NCI-H2227 (cell line): ENCODE measurements around the gene PRKG1.
"Not testable (repeated sequence)": the region's sequence is repeated elsewhere in the genome, so short reads cannot be mapped to it uniquely, and the experiment has no call there.

Source experiments
- DNase-seq: peaks from one replicate; lab custom pipeline; 2025; ENCODE audit not compliant: unreplicated experiment; lab: John Stamatoyannopoulos, UW

PRKG1 gene

DNA sequence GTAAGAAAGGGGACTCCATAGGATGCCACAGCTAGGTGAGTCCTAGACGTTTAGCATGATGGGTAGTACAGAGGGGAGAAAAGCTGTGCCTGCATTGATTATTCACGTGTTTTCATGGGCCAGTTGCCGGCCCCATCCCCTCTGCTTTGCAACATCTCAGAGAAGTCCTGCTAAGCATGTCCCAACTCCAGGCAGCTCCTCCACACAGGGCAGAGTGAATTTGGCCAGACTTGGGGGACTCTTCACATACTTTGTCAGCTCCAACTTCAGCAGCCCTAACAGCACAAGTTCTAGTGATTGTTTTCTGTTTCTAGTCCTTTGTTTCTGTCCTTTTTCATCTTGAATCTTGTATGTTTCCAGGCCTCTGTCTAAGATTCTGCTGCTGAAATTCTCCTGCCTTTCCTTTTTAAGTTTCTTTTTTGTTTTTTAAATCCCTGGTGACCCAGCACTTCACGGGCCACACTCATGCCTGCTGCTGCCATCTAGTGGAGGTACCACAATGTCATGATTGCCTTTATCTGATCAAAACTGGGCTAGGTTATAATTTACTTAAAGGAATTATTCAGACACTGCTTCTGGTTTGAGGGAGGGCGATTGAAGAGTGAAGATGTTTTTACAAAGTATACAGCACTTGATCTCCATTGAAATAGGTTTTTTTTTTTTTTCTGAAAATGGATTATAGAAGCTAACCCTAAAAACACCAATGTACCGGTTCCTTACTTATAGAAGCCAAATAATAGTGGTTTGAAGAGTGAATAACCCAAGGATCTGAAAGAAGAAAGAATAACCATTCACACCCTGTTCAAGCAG lies 348.2 kb downstream of the PRKG1 start:
- DNase-seq, result peak; percentile 8

DNA sequence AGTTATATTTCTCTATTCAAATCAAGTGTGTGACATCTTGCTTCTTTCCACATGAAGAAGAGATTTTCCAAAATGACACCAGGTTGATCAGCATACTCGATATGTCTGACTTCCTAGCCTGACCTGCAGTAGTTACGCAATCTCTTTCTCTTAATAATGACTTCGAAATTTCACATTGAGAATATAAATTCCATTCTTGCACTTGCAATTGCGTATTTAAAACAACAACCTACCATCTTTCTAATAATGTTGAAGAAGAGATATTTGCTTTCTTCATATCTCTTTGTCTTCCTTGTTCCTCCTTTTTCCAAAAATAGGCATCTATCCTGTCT lies 348.8 kb downstream of the PRKG1 start:
- DNase-seq, result no peak

DNA sequence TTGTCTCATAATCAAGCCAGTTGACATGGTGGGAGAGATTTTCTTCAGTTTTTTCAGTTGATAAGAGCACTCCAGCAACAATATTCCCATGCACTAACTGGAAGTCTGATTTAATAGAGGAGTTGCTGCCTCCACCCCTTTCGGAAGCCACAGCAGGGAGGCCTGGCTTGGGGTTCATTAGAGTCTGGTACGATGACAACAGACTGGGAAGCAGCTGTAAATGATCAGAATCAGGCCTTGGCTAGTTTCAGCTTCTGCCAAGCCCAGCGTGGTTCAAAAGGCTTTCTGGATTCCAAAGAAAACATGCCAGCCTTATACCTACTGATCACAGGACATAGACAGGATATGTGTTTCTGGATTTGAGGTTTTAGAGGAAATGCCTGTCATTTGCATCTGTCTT lies 351.1 kb downstream of the PRKG1 start:
- DNase-seq, result no peak

DNA sequence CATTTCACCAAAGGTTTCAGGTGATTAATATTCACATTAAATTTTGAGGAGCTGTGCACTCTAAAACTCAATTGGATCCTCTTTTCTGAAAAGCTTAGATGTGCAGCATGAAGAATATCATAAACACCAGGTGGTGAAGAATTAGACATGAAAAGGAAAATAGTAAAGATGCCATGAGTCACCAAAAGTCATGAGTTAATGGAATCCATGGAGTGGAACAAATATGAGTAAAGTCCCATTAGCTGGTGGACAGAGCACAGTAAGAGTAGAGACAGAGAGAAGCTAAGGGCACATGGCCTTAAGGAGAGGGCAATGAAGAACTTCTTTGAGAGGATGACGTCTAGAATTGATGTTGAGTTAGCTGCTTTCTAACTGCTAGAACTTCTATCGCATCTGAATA lies 353.5 kb downstream of the PRKG1 start:
- DNase-seq, result no peak

DNA sequence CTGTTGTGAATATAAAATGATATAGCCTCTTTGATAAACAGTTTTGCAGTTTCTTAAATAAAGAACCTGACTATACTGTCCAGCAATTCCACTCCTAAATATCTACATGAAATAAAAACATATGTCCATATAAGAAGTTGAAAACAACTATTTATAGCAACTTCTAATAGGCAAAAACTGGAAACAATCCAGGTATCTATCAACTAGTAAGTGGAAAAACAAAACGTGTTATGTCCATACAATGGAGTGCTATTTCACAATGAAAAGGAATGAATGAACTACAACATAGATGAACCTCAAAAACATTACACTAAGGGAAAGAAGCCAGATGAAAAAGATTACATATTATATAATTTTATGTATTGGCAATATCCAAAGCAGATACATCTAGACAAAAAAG lies 356.2 kb downstream of the PRKG1 start:
- DNase-seq, result no peak

DNA sequence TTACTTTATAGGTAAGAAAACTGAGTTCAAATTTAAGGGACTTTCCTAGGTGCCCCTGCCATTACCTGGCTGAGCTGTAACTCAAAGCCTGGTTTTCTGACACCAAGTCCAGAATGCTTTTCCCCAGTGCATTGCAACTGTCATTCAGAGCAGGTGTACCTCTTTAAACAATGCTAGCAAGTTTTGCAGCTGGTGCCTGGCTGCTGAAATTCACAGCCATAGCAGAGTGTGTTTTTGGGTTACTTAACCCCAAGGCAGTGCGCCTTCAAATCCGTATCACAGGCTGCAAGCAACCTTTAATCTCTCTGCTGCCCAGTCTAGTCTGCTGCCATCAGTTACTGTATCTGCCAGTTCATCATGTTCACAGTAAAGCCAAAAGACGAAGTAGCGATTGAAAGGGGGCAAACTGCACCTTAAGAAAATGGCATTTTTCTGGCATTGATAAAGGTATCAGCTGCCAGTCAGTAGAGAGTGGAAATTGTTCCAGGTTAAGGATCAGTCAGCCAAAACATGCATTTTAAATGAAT lies 359.7 kb downstream of the PRKG1 start:
- DNase-seq, result no peak

DNA sequence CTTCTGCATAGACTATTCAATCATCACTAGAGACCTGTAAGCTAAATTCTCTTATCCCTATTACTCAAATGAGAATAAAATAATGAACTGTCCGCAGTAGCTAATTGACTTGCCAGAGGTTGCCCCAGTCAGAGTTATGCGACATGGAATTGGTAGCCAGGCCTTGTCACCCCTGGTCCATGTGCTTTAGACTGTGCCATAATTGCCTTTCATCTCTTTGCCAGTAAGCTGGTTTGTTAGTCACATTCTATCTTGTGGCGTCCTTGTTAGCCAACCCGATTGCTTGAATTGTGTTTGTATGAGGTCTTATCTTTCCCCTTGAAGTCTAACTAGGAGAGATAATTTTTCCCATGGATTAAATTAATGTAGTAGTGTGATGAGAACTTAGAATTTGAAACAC lies 362.5 kb downstream of the PRKG1 start:
- DNase-seq, result no peak

DNA sequence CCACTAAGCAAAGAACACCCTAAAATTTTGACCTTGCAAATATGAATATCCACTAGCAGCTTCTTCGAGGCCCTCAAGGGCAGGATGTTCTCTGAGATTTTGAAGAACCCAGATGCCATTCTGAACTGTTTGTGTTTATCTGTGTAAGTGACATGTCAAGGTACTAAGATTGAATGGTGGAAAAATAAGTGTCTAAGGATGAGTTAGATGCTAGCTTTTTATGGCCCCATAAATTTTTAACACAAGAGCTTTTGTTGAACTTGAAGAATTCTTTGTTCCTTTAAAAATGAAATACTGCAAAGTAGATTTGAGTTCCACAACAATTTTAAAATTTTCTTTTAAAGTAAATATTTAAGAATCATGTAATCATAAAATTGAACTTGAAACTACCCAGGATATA lies 365.4 kb downstream of the PRKG1 start:
- no peak for DNase-seq

DNA sequence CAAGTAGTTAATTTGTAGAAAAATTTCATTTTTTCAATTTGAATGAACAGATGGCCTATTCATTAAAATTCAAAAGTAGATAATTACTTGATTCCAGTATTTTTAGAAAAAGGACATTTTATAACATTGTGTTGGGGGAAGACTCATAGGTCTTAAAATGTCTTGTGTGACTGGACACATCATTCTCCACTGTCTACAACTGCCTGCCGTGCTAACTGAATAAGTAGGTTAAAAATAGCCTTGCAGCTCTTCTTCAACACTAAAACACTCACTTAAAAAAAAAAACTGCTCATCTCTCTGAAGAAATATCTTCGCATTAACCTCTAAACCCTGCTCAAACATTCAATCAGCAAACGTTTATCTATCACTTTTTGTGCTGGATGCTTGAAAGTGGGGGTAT lies 371.3 kb downstream of the PRKG1 start:
- no peak for DNase-seq

DNA sequence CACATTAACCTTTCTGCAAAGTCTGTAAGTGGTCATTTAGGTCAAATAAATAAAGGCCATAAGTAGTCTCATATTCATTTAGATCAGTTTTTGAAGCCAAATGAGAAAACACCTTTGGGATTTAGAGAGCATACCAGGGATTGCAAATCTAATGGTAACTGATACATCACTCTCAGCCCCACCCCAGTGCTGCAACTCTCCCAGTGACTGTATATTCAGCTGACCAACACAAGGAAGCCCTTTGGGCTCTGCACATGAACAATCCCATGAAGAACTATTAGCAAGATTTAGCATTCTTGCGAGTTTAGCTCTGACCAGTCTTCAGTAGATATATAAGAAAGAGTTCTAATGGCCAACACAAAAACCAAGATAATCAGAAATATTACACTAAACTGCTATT lies 372.8 kb downstream of the PRKG1 start:
- no peak for DNase-seq

DNA sequence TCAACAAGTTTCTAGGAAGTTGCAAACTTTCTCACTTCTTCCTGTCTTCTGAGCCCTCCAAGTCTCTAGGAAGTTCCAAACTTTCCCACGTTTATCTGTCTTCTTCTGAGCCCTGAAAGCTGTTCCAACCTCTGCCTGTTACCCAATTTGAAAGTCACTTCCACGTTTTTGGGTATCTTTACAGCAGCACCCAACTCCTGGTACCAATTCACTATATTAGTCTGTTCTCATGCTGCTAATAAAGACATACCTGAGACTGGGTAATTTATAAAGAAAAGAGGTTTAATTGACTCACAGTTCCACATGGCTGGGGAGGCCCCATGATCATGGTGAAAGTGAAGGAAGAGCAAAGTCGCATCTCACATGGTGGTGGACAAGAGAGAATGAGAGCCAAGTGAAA lies 381.5 kb downstream of the PRKG1 start:
- not testable (repeated sequence) for DNase-seq

DNA sequence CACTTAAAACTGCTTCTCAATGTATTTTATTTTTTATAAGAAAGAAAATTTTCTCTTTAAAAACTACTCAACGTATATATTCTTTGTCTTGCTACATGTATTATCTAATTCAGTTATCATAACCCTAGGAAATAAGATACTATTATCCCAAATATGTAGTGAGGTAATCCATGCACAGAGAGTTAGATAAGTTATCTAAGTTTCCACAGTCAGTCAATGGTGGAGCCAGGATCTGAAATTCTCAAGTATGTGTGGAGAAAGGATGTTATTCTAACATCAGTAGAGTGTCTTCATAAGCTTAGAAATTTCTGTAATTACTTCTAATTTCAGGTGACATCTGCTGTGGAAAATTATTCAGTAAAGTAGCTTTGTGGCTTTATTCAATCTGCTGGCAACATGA lies 385.2 kb downstream of the PRKG1 start:
- no peak for DNase-seq

DNA sequence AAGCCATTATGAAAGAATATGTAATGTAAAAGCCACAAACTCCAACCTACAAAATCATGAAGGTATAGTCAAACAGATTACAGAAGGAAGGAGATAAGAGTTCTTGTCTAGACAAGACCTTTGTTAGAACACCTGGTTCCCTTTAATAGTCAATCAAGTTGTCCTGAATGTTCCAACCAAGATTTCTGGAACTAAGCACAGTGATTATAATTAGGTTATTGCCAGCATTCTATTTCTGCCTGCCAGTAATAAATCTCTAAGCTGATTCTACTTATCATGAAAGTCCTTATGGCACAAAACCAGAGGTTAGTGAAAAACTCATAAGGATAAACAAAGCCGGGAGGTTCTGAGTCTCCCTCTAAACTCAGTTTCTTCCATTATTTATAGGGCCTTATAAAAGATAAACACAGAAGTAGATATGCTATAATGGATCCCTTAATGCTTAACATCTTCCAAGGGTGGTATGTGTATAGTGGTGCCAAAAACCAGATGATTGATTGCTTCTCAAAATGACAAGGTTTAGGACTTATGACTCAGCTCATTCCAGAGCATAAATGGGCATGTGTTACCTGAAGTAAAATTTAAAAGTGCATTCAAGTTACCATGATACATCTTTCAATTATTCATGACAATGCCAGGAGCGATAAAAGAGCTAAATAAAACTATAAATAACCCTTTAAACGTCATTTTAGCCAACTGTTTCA lies 387.9 kb downstream of the PRKG1 start:
- no peak for DNase-seq

DNA sequence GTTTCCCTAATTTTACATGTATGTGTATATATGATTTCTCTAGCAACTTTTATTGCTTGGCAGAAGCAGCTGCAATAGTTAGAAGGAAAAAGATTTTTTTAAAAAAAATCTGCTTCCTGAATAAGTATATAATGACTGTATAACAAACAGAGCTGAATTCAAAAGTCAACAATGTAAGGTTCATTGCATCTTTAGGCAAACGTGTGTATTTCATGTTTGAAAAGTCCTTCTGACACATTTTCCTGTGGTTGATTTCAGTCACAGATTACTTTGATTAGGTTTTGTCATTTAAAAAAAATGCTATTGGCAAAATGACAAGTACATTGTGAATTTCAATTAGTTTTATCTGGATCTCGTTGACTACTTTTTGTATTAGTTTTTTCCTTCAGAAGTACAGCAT lies 394.1 kb downstream of the PRKG1 start:
- no peak for DNase-seq

DNA sequence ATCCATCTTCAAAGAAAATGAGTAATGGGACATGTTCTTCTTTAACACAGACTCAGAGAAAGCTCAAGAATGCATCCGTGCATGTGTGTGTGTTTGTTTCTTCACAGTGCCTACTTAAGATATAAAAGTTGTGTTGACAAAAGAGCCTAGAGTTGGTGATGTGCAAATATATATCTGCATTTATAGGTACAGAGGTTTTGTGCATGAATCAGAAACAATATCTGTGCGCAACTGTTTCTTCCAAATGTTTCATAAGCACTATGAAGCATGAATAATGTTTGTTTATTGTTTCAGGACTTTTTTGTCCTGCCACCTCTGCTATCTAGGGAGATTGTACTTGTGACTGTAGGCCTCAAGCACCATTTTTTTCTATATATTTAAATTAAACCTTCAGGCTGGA lies 395.4 kb downstream of the PRKG1 start:
- no peak for DNase-seq

DNA sequence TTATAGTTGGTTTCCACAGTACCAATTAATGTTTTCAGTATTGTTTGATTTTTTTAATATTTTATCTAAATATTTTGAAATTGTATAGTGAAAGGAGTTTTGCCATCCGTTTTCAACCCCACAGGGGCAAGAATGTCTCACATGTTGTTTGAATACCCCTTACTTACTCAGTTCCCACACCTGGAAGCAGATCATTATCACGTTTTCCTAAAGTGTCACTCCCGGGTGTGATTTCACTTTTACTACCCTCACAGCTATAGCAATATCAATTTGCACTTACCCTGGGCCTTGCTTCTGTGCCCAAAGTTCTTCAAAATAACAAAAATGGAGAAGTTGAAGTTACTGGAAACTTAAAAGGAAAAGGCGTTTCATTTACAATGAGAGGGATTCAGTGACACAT lies 397.0 kb downstream of the PRKG1 start:
- DNase-seq, result no peak

DNA sequence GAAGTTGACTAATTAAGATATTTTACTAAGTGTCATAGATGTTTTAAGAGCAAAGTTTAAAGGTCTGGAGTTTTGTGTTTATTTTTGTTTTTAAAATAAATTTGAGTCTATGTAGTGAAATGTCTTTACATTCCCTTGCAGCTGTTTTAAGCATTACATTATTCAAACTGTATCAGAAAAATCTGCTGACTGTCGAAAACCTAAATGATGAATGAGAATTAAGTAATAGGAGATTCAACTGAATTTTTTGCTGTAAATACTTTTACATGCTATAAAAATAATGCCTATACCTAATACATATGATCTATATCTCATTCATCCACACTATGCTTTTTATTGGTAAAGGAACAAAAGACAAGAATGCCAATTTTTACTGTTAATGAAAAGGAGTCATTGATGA lies 397.9 kb downstream of the PRKG1 start:
- DNase-seq, result no peak

DNA sequence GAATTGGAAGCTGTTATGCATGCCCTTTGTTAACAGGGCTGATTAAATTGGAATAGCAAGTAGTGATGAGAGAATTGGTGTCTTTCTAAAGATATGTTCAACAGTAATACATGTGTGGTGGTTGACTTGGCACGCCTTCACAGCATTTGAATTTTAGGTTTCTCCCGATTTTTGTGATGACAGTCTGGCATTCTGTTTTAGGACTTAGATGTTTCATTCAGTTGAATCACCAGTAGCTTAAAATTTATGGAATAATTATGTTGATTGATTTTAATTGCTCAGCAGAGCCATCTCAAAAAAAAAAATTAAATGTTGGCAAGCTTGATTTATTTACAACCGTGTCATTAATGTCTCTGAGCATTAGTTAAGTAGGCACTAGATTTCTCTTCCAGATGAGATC lies 405.4 kb downstream of the PRKG1 start:
- DNase-seq, result no peak

DNA sequence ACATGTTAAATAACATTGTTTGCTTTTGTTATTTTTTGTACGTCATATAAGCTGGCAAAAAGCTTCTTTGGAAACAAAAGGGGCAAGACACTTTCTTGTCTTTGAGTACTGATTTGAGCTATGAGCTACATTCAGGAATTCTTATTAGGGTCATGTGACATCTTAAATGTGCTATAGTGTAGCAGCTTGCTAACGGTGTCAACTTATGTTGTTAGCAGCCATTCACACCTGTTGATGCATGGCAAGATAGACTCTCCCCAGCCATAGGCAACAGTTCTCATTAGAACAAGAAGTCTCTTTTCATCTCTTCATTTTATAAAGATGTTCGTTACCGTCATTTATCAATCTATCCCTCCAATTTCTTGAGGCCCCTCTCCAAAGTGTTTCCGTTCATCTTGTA lies 411.4 kb downstream of the PRKG1 start:
- no peak for DNase-seq

DNA sequence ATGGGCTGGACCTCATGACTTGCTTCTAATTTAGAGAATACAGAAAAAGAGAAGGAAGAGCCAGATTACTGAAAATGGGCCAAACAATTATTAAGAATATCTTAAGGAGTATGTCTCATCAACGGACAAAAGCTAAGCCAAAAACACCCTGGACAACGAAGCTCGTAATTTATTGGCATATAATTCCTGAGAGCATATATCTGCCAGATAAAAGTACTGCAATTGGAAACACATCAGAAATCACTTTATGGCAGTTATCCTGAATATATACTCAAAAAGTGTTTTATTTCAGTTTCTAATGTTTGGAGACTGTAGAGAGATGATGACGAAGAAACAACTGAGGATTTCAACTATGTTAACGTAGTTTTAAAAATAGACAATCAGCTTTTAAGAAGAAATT lies 413.3 kb downstream of the PRKG1 start:
- no peak for DNase-seq

DNA sequence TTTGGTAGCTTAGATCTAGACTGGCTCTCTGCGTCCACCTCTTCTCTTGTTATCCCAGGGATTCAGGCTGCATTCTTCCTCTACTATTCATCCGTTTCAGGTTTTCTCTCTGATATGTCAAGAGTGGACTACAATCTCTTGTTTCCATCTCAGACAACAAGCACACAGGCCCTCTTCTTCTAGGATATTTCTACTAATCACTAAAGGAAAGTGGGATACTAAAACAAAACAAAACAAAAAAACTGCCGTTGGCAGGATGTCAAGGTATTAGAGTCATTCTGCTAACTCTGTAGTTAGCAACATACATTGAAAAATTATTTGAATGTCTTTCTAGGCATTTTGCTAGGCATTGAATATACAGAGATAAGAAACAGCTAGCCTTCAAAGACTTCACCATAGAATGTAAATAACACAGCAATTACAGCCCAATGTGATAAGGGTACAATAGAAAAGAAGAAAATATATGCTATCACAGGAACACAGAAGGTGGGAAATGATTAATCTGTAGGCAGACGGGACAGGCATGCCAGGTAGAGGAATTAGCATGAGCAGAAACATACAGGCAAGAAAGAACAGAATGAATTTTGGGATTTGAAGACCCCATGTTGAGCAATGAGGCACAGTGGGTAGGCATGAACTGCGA lies 414.6 kb downstream of the PRKG1 start:
- DNase-seq, result no peak

DNA sequence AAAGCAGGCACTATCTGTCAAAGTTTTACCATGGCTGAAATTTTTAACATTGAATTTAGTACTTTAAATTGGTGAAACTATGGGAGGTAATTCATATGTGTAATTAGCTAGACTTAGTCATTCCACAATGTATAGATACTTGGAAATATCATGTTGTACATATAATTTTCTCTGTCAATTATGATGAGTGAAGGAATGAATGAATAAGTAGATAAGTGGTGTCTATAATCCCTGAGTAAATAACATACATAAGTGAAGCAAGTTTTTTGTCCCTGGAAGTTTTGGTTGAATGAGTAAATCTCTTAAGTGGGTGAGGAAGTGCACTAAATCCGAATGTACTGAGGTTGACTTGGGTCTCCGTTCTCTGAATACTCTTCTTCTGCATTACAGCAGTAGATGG lies 424.1 kb downstream of the PRKG1 start:
- DNase-seq, result no peak
